ENCODE measurements around the gene C16orf54. TPM values are rescaled to one million over a fixed set of nuclear protein-coding genes. Genes with fewer than 3 reads are reported as not detected.
"Not testable (repeated sequence)": the region's sequence is repeated elsewhere in the genome, so short reads cannot be mapped to it uniquely, and the experiment has no call there.

Gene C16orf54
- total and polyA plus RNA-seq, 5 experiments from 2014 or later = 20.7 to 110 (median 32.7) TPM

DNA sequence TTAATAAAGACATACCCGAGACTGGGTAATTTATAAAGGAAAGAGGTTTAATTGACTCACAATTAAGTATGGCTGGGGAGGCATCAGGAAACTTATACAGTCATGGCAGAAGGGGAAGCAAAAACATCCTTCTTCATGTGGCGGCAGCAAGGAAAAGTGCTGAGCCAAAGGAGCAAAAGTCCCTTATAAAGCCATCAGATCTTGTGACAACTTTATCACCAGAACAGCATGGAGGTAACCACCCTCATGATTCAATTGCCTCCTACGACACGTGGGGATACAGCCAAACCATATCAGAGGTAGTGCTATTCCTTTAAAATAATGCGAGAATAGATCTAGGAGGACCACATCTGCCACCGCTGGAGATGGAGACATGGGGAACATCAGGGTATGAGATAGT, 9.0 kb downstream of the C16orf54 start:
- DNase-seq = no peak
- H3K4me3 Mint-ChIP-seq = peak overlapping the region in 4 of 10 donors; percentile 29 to 69 (median 52)
- H3K4me1 Mint-ChIP-seq = peaks cover 54 to 83% (median 78%) of the 10 kb centered on the region in 4 donors
- ATAC-seq = no peak
- peaks cover 4 to 19% (median 11%) of the 10 kb centered on the region in 3 donors for H3K36me3 Mint-ChIP-seq
- peaks cover 0 to 3% (median 0%) of the 10 kb centered on the region in 9 donors for H3K9me3 Mint-ChIP-seq
- H3K27me3 Mint-ChIP-seq = no peaks in the 10 kb centered on the region
- peak overlapping the region; percentile 62 to 100 (median 90) for H3K27ac Mint-ChIP-seq
- POLR2A ChIA-PET = interaction anchor here (0.9 to 6.7 kb wide), 3 partner anchors 8 to 54 kb away, joined by 3 to 53 read pairs (median 43); partner anchors contain the start of genes C16orf54 and KIF22

GRCh38 chr16:29736112-29736511, 9.7 kb downstream of the C16orf54 start:
- no peak for DNase-seq
- no peak for ATAC-seq
- Mint-ChIP-seq H3K36me3 (peaks cover 0 to 12% (median 5%) of the 10 kb centered on the region in 3 donors), H3K27ac (peak overlapping the region; percentile 62 to 100 (median 90)), H3K4me3 (peak overlapping the region in 2 of 10 donors; percentile 14 to 69), H3K27me3 (no peaks in the 10 kb centered on the region), H3K4me1 (peaks cover 49 to 82% (median 75%) of the 10 kb centered on the region in 4 donors), H3K9me3 (peaks cover 0 to 3% (median 0%) of the 10 kb centered on the region in 9 donors)
- POLR2A ChIA-PET = interaction anchor here (0.8 to 6.7 kb wide), 4 partner anchors 8 to 72 kb away, joined by 3 to 43 read pairs (median 4); partner anchors contain the start of genes C16orf54 and KIF22

- ATAC-seq = no peak
- Mint-ChIP-seq H3K4me3 (peak overlapping the region in 2 of 10 donors; percentile 10 to 26), H3K4me1 (peaks cover 37 to 77% (median 65%) of the 10 kb centered on the region in 4 donors), H3K27me3 (no peaks in the 10 kb centered on the region), H3K36me3 (peaks cover 0 to 2% (median under 1%) of the 10 kb centered on the region in 3 donors), H3K9me3 (peaks cover 0 to 3% (median 0%) of the 10 kb centered on the region in 9 donors), H3K27ac (peak overlapping the region in 6 of 10 donors; percentile 63 to 89 (median 71))
- DNase-seq = no peak
- POLR2A ChIA-PET = interaction anchor here (0.5 to 6.7 kb wide), 7 partner anchors 8 to 62 kb away, joined by 3 to 43 read pairs (median 7); partner anchors contain the start of genes C16orf54 and KIF22
Observed at GRCh38 chr16:29734786-29735185, 11.0 kb downstream of the C16orf54 start.

GRCh38 chr16:29731768-29732601, 13.8 kb downstream of the C16orf54 start:
- DNase-seq, H3K9me3 Mint-ChIP-seq, H3K36me3 Mint-ChIP-seq, H3K27me3 Mint-ChIP-seq: not testable (repeated sequence)
- POLR2A ChIA-PET = interaction anchor here (0.7 to 6.7 kb wide), 7 partner anchors 7 to 111 kb away, joined by 3 to 43 read pairs (median 5); partner anchors contain the start of genes C16orf54 and KIF22
- Mint-ChIP-seq H3K4me1 (peaks cover 26 to 54% (median 47%) of the 10 kb centered on the region in 4 donors), H3K4me3 (peak overlapping the region in 3 of 10 donors; percentile 4 to 45 (median 43)), H3K27ac (peak overlapping the region in 6 of 10 donors; percentile 8 to 93 (median 82))
- peak in 1 of 2 donors; percentile 51 for ATAC-seq

- DNase-seq (no peak), ATAC-seq (no peak)
- POLR2A ChIA-PET = interaction anchor here (0.6 to 6.7 kb wide), 5 partner anchors 9 to 59 kb away, joined by 4 to 43 read pairs (median 4); partner anchors contain the start of genes C16orf54 and KIF22
- H3K27ac Mint-ChIP-seq = peak overlapping the region in 4 of 10 donors; percentile 52 to 86 (median 72)
- H3K4me3 Mint-ChIP-seq = peak overlapping the region in 2 of 10 donors; percentile 28 to 53
- H3K27me3 Mint-ChIP-seq = no peaks in the 10 kb centered on the region
- H3K4me1 Mint-ChIP-seq = peaks cover 15 to 42% (median 33%) of the 10 kb centered on the region in 4 donors
- H3K9me3 Mint-ChIP-seq = peaks cover 0 to 3% (median 0%) of the 10 kb centered on the region in 9 donors
- peaks cover 0 to 2% (median 0%) of the 10 kb centered on the region in 3 donors for H3K36me3 Mint-ChIP-seq
Observed at GRCh38 chr16:29730649-29731048, 15.1 kb downstream of the C16orf54 start.

- no peak for DNase-seq
- Mint-ChIP-seq H3K27ac (peak overlapping the region in 4 of 10 donors; percentile 40 to 72 (median 49)), H3K36me3 (peaks cover 0 to 2% (median 0%) of the 10 kb centered on the region in 3 donors), H3K4me1 (peaks cover 14 to 38% (median 32%) of the 10 kb centered on the region in 4 donors), H3K27me3 (no peaks in the 10 kb centered on the region), H3K9me3 (peaks cover 0 to 3% (median 0%) of the 10 kb centered on the region in 9 donors), H3K4me3 (no peak overlapping the region)
- peak in 1 of 2 donors; percentile 33 for ATAC-seq
- POLR2A ChIA-PET = interaction anchor here (0.6 to 5.5 kb wide), 9 partner anchors 10 to 66 kb away, joined by 3 to 25 read pairs (median 5); partner anchors contain the start of gene KIF22
Observed at GRCh38 chr16:29729116-29729521, 16.7 kb downstream of the C16orf54 start.

DNA sequence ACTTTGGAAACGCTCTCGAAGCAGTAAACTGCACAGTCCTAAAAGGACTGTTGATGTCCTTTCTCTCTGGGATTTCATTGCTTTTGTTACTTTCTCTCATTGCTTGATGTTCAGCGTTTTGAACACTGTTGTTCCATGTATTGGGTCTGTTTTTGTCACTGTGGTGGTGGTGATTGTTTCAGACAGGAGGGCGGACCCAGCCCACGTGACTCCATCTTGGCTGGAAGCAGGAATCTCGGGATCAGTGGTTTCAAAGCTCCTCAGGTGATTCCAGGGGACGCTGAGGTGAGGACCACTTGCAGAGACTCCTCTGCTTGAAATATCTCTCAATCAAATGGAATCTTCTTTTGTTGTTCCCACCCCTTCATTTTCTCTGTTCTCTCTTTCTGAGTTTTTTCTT, 18.3 kb downstream of the C16orf54 start:
- POLR2A ChIA-PET = interaction anchor here (1.1 to 5.5 kb wide), 4 partner anchors 7 to 81 kb away, joined by 3 to 25 read pairs (median 6); partner anchors contain the start of gene KIF22
- H3K4me1 Mint-ChIP-seq = peaks cover 14 to 39% (median 32%) of the 10 kb centered on the region in 4 donors
- no peak for ATAC-seq
- no peak for DNase-seq
- H3K36me3 Mint-ChIP-seq = peaks cover 0 to 2% (median 0%) of the 10 kb centered on the region in 3 donors
- H3K27me3 Mint-ChIP-seq = no peaks in the 10 kb centered on the region
- peak overlapping the region in 4 of 10 donors; percentile 0 to 75 (median 42) for H3K27ac Mint-ChIP-seq
- H3K4me3 Mint-ChIP-seq = no peak overlapping the region
- peaks cover 0 to 3% (median 0%) of the 10 kb centered on the region in 9 donors for H3K9me3 Mint-ChIP-seq

GRCh38 chr16:29726845-29727377, 18.9 kb downstream of the C16orf54 start:
- ATAC-seq (no peak), DNase-seq (no peak)
- H3K9me3 Mint-ChIP-seq = no peaks in the 10 kb centered on the region
- H3K4me3 Mint-ChIP-seq = no peak overlapping the region
- POLR2A ChIA-PET = interaction anchor here (1.1 to 5.5 kb wide), 4 partner anchors 8 to 81 kb away, joined by 3 to 25 read pairs (median 6); partner anchors contain the start of gene KIF22
- H3K27ac Mint-ChIP-seq = peak overlapping the region in 5 of 10 donors; percentile 0 to 75 (median 43)
- no peaks in the 10 kb centered on the region for H3K27me3 Mint-ChIP-seq
- H3K4me1 Mint-ChIP-seq = peaks cover 13 to 35% (median 27%) of the 10 kb centered on the region in 4 donors
- no peaks in the 10 kb centered on the region for H3K36me3 Mint-ChIP-seq

GRCh38 chr16:29721167-29721879, 24.5 kb downstream of the C16orf54 start:
- H3K27me3 Mint-ChIP-seq, H3K9me3 Mint-ChIP-seq, H3K36me3 Mint-ChIP-seq: not testable (repeated sequence)
- peaks cover 9 to 23% (median 20%) of the 10 kb centered on the region in 4 donors for H3K4me1 Mint-ChIP-seq
- H3K27ac Mint-ChIP-seq = peak overlapping the region in 7 of 10 donors; percentile 6 to 88 (median 74)
- H3K4me3 Mint-ChIP-seq = peak overlapping the region in 6 of 10 donors; percentile 22 to 60 (median 44)
- ATAC-seq (peak; percentile 63 to 68), DNase-seq (peak in 7 of 10 donors; percentile 25 to 74 (median 42))
- POLR2A ChIA-PET = interaction anchor here (0.6 to 2.6 kb wide), 9 partner anchors 11 to 107 kb away, joined by 3 to 17 read pairs (median 3); partner anchors contain the start of gene KIF22

DNA sequence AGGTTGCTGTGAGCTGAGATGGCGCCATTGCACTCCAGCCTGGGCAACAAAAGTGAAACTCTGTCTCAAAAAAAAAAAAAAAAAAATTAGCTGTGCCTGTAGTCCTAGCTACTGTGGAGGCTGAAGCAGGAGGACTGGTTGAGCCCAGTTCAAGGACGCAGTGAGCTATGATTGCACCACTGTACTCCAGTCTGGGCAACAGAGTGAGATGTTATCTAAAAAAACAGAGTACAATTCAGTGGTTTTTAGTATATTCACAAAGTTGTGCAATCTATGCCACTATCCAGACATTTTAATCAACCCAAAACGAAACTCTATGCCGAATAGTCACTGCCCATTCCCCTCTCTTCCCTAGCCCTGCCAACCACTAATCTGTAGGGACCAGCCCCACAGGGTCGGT, 25.1 kb downstream of the C16orf54 start:
- DNase-seq (no peak), ATAC-seq (no peak)
- no peaks in the 10 kb centered on the region for H3K9me3 Mint-ChIP-seq
- H3K36me3 Mint-ChIP-seq = no peaks in the 10 kb centered on the region
- no peaks in the 10 kb centered on the region for H3K27me3 Mint-ChIP-seq
- H3K4me3 Mint-ChIP-seq = no peak overlapping the region
- POLR2A ChIA-PET = interaction anchor here (0.7 to 2.6 kb wide), 6 partner anchors 10 to 88 kb away, joined by 3 to 17 read pairs (median 3); partner anchors contain the start of gene KIF22
- peaks cover 9 to 23% (median 20%) of the 10 kb centered on the region in 4 donors for H3K4me1 Mint-ChIP-seq
- H3K27ac Mint-ChIP-seq = peak overlapping the region in 4 of 10 donors; percentile 15 to 81 (median 70)

GRCh38 chr16:29719063-29719462, 26.7 kb downstream of the C16orf54 start:
- Mint-ChIP-seq H3K4me3 (no peak overlapping the region), H3K27ac (peak overlapping the region in 1 of 10 donors; percentile 81), H3K9me3 (no peaks in the 10 kb centered on the region), H3K27me3 (no peaks in the 10 kb centered on the region), H3K36me3 (no peaks in the 10 kb centered on the region), H3K4me1 (peaks cover 6 to 16% (median 13%) of the 10 kb centered on the region in 4 donors)
- no peak for ATAC-seq
- no peak for DNase-seq
- POLR2A ChIA-PET = interaction anchor here (0.7 kb wide), 1 partner anchor 30 kb away, joined by 3 read pairs; no protein-coding TSS in a partner anchor

All from naive thymus-derived CD8-positive, alpha-beta T cell (primary cell).